IMR-90 (cell line): ENCODE measurements around the gene DNAH9. TPM values are rescaled to one million over a fixed set of nuclear protein-coding genes. Genes with fewer than 3 reads are reported as not detected.

Experiments
- ATAC-seq: fragments of 200-7000 bp; cut with Tn5 transposase; 2 replicates; pipeline ENCODE4 v1.9.1; 2020; ENCODE audit warnings: low read depth, mild to moderate bottlenecking, moderate library complexity
- BruUV-seq: library from RNA; stranded (reverse); fragments of 400-500 nt; replicated peaks from 2 replicates; lab custom pipeline; 2021; lab: Mats Ljungman, UMichigan
- CTCF ChIA-PET: fragments of 300-600 bp; formaldehyde crosslinking; extraction: SDS; loops from one replicate; lab custom pipeline; 2021; ENCODE audit warnings: antibody characterized with exemption; lab: Yijun Ruan, JAX
- POLR2A ChIA-PET: fragments of 300-600 bp; sonication (Branson Sonifier 250); formaldehyde crosslinking; loops from one replicate; lab custom pipeline; 2022; ENCODE audit warnings: antibody characterized with exemption; ENCODE audit not compliant: unreplicated experiment; lab: Charles Lee
- DNase-seq: peaks from one replicate; pipeline ENCODE4 v3.0.0; 2013
- H2AFZ ChIP-seq: replicated peaks from 2 replicates; pipeline ENCODE3; 2013; ENCODE audit warnings: low read length, mild to moderate bottlenecking; ENCODE audit not compliant: poor library complexity
- H2AK5ac ChIP-seq: 2 replicates; pipeline ENCODE4 v1.6.1; 2013; ENCODE audit warnings: low read depth, low read length, inconsistent platforms
- H2AK9ac ChIP-seq: replicated peaks from 2 replicates; pipeline ENCODE3; 2013; ENCODE audit warnings: mild to moderate bottlenecking, low read depth, low read length, moderate library complexity; ENCODE audit not compliant: poor library complexity
- H2BK120ac ChIP-seq: 2 replicates; pipeline ENCODE4 v1.6.1; 2013; ENCODE audit warnings: low read depth, low read length, inconsistent platforms
- H2BK15ac ChIP-seq: 3 replicates; pipeline ENCODE4 v1.6.1; 2013; ENCODE audit warnings: low read depth, low read length, inconsistent platforms
- H2BK20ac ChIP-seq: 2 replicates; pipeline ENCODE4 v1.6.1; 2013; ENCODE audit warnings: low read depth, mild to moderate bottlenecking, inconsistent platforms, low read length, moderate library complexity
- H2BK5ac ChIP-seq: 2 replicates; pipeline ENCODE4 v1.6.1; 2013; ENCODE audit warnings: mild to moderate bottlenecking, low read depth, low read length, inconsistent platforms; ENCODE audit not compliant: poor library complexity, severe bottlenecking
- H3K14ac ChIP-seq: replicated peaks from 2 replicates; pipeline ENCODE4 v1.6.1; 2013; ENCODE audit warnings: low read depth, low read length, inconsistent platforms
- H3K18ac ChIP-seq: 2 replicates; pipeline ENCODE4 v1.6.1; 2013; ENCODE audit warnings: low read depth, low read length, control low read depth
- H3K23ac ChIP-seq: 2 replicates; pipeline ENCODE4 v1.6.1; 2013; ENCODE audit warnings: low read depth, low read length, inconsistent platforms
- H3K27ac ChIP-seq: 2 replicates; pipeline ENCODE4 v1.5.1; 2013; ENCODE audit warnings: mild to moderate bottlenecking, control low read depth, low read length; ENCODE audit not compliant: insufficient read depth
- H3K27me3 ChIP-seq: 2 replicates; pipeline ENCODE4 v1.6.1; 2013; ENCODE audit warnings: low read length; ENCODE audit not compliant: control insufficient read depth, insufficient read depth
- H3K36me3 ChIP-seq: 2 replicates; pipeline ENCODE4 v1.6.1; 2013; ENCODE audit warnings: low read length, mixed read lengths; ENCODE audit not compliant: control insufficient read depth, insufficient read depth
- H3K4ac ChIP-seq: 2 replicates; pipeline ENCODE4 v1.6.1; 2013; ENCODE audit warnings: low read depth, low read length, inconsistent platforms
- H3K4me1 ChIP-seq: 2 replicates; pipeline ENCODE4 v1.6.1; 2013; ENCODE audit warnings: low read length, mixed read lengths; ENCODE audit not compliant: control insufficient read depth, insufficient read depth
- H3K4me2 ChIP-seq: 2 replicates; pipeline ENCODE4 v1.6.1; 2013; ENCODE audit warnings: low read depth, mild to moderate bottlenecking, control low read depth, low read length, moderate library complexity
- H3K4me3 ChIP-seq: 2 replicates; pipeline ENCODE4 v1.5.1; 2013; ENCODE audit warnings: low read depth, mild to moderate bottlenecking, control low read depth, low read length, moderate library complexity; ENCODE audit not compliant: insufficient read depth
- H3K56ac ChIP-seq: 2 replicates; pipeline ENCODE4 v1.6.1; 2013; ENCODE audit warnings: low read length, inconsistent platforms; ENCODE audit not compliant: insufficient read depth; ENCODE audit errors: extremely low read depth
- H3K79me1 ChIP-seq, 2 experiments: 2 replicates each; pipeline ENCODE4 v1.6.1; 2013; ENCODE audit warnings: low read length in 2 of 2, inconsistent platforms in 1 of 2, low read depth in 1 of 2
- H3K9ac ChIP-seq: 2 replicates; pipeline ENCODE4 v1.6.1; 2013; ENCODE audit warnings: low read depth, low read length, control low read depth
- H3K9me1 ChIP-seq: 2 replicates; pipeline ENCODE4 v1.6.1; 2013; ENCODE audit warnings: low read length, inconsistent platforms; ENCODE audit not compliant: insufficient read depth
- H3K9me3 ChIP-seq: 2 replicates; pipeline ENCODE4 v1.6.1; 2013; ENCODE audit warnings: low read length; ENCODE audit not compliant: control insufficient read depth, insufficient read depth
- H4K20me1 ChIP-seq: 2 replicates; pipeline ENCODE4 v1.6.1; 2013; ENCODE audit warnings: low read length, inconsistent platforms; ENCODE audit not compliant: insufficient read depth
- H4K5ac ChIP-seq: 2 replicates; pipeline ENCODE4 v1.6.1; 2013; ENCODE audit warnings: mild to moderate bottlenecking, low read depth, low read length, control low read depth
- H4K8ac ChIP-seq, 2 experiments: 2 replicates each; pipeline ENCODE4 v1.6.1; 2013; ENCODE audit warnings: low read depth in 2 of 2, low read length in 2 of 2, control low read depth in 1 of 2, inconsistent platforms in 1 of 2
- H4K91ac ChIP-seq: 2 replicates; pipeline ENCODE4 v1.6.1; 2013; ENCODE audit warnings: low read depth, low read length, inconsistent platforms; ENCODE audit not compliant: insufficient read depth
- BHLHE40 ChIP-seq: fragments of 150-350 bp; IDR thresholded peaks from 2 replicates; pipeline ENCODE4 v1.6.1; 2016; ENCODE audit warnings: mild to moderate bottlenecking, low read depth, low read length
- CEBPB ChIP-seq: IDR thresholded peaks from 2 replicates; pipeline ENCODE4 v1.6.1; 2012; ENCODE audit warnings: low read depth, low read length, improper control_type of control experiment
- CHD1 ChIP-seq: IDR thresholded peaks from 2 replicates; pipeline ENCODE4 v1.6.1; 2012; ENCODE audit warnings: low read depth, low read length, improper control_type of control experiment
- FOS ChIP-seq: fragments of 150-350 bp; IDR thresholded peaks from 2 replicates; pipeline ENCODE4 v1.6.1; 2016; ENCODE audit warnings: low read depth, low read length
- MAFK ChIP-seq: IDR thresholded peaks from 2 replicates; pipeline ENCODE4 v1.6.1; 2012; ENCODE audit warnings: low read depth, low read length, improper control_type of control experiment
- MAZ ChIP-seq: IDR thresholded peaks from 2 replicates; pipeline ENCODE4 v1.6.1; 2012; ENCODE audit warnings: low read depth, mild to moderate bottlenecking, low read length, improper control_type of control experiment, moderate library complexity, borderline replicate concordance
- MXI1 ChIP-seq: IDR thresholded peaks from 2 replicates; pipeline ENCODE4 v1.6.1; 2012; ENCODE audit warnings: low read depth, mild to moderate bottlenecking, low read length, moderate library complexity, borderline replicate concordance
- NFE2L2 ChIP-seq: fragments of 150-350 bp; IDR thresholded peaks from 2 replicates; pipeline ENCODE4 v1.6.1; 2016; ENCODE audit warnings: low read depth, mild to moderate bottlenecking, low read length
- POLR2A ChIP-seq: IDR thresholded peaks from 2 replicates; pipeline ENCODE4 v1.6.1; 2012; ENCODE audit warnings: mild to moderate bottlenecking, low read depth, low read length
- RAD21 ChIP-seq: IDR thresholded peaks from 2 replicates; pipeline ENCODE4 v1.6.1; 2012; ENCODE audit warnings: low read length, improper control_type of control experiment
- RCOR1 ChIP-seq: IDR thresholded peaks from 2 replicates; pipeline ENCODE4 v1.6.1; 2012; ENCODE audit warnings: mild to moderate bottlenecking, low read length, improper control_type of control experiment; ENCODE audit not compliant: insufficient replicate concordance
- RFX5 ChIP-seq: IDR thresholded peaks from 2 replicates; pipeline ENCODE4 v1.8.0; 2012; ENCODE audit warnings: low read depth, mild to moderate bottlenecking, low read length, moderate library complexity
- SMC3 ChIP-seq: fragments of 150-350 bp; IDR thresholded peaks from 2 replicates; pipeline ENCODE4 v1.6.1; 2016; ENCODE audit warnings: low read depth, mild to moderate bottlenecking, antibody characterized with exemption, low read length, moderate library complexity
- USF2 ChIP-seq: fragments of 150-350 bp; IDR thresholded peaks from 2 replicates; pipeline ENCODE4 v1.6.1; 2017; ENCODE audit warnings: mild to moderate bottlenecking, antibody characterized with exemption, low read length, low read depth
- WGBS, 2 experiments: methylation state at CpG; one replicate each; pipeline versions ENCODE4 v1.1.5 to v1.1.7; 2013; ENCODE audit warnings: missing lambda C conversion rate in 2 of 2; ENCODE audit not compliant: insufficient read length in 1 of 2; ENCODE audit errors: extremely low coverage in 2 of 2; 5-methylcytosine and 5-hydroxymethylcytosine counted together
- dilution Hi-C: fragments of 300-500 bp; cut with HindIII; formaldehyde crosslinking; loops from one replicate; pipeline ENCODE4 v1.14.3; 2018; ENCODE audit warnings: low sequenced_read_pairs; ENCODE audit not compliant: unreplicated experiment
- in situ Hi-C: fragments of 300-500 bp; cut with MboI; formaldehyde crosslinking; loops from 3 replicates; pipeline ENCODE4 v1.14.3; 2019; ENCODE audit warnings: low sequenced_read_pairs, inconsistent platforms, mixed read lengths
- intact Hi-C: fragments of 100-400 bp; cut with micrococcal nuclease; formaldehyde crosslinking; loops from 2 replicates; pipeline ENCODE4 v1.10.0; 2022
- polyA plus RNA-seq, 3 experiments: library from polyadenylated mRNA; depleted of rRNA; stranded (reverse); fragments of >200 nt; gene quantifications; 2 replicates each; pipeline ENCODE4 v1.2.3, GENCODE V29; 2012; ENCODE audit warnings: low replicate concordance in 1 of 3
- total RNA-seq: library from RNA; depleted of rRNA; stranded (reverse); fragments of >200 nt; gene quantifications from 2 replicates; pipeline ENCODE4 v1.2.3, GENCODE V29; 2012
- TF ChIP-seq, protein P1 (sequence below): fragments of 150-350 bp; IDR thresholded peaks from 2 replicates; pipeline ENCODE4 v1.6.1; 2016; ENCODE audit warnings: low read depth, mild to moderate bottlenecking, low read length, moderate library complexity, borderline replicate concordance
- TF ChIP-seq, protein P2 (sequence below): conservative IDR thresholded peaks from 2 replicates; pipeline ENCODE4 v1.5.1; 2012; ENCODE audit warnings: mild to moderate bottlenecking, low read depth, low read length, improper control_type of control experiment

DNAH9 gene
- total and polyA plus RNA-seq, 2 of the 4 experiments (the other 2 are of a cell fraction) = not detected

DNA sequence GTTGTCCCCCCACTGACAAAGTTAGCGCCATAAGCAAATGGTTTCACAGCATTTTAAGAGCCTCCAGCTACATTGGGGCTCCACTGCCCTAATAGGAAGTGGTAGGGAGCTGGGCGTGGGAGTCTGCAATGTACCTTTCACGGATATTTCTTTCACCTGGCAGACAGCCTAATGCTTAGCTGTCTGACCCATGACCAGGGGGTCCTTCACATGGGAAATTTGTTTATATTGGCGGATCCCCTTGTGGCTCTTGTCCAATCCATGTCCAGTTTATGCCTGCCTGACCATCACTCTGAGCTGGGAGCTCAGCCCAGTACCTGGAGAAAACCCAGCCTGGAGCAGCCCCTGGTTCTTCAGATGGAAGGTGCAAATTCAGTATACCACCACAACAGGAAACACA, 254.0 kb downstream of the DNAH9 start:
- Histone ChIP-seq H3K18ac (no peak overlapping the region), H4K5ac (no peak overlapping the region), H2BK5ac (no peak overlapping the region), H3K79me1 (no peaks in the 10 kb centered on the region), H2AK9ac (no peak overlapping the region), H3K27ac (no peak overlapping the region), H4K91ac (no peak overlapping the region), H2BK120ac (no peak overlapping the region), H3K4ac (no peak overlapping the region), H3K9me1 (no peaks in the 10 kb centered on the region), H3K23ac (no peak overlapping the region), H3K4me1 (no peaks in the 10 kb centered on the region), H3K9me3 (peaks cover 27% of the 10 kb centered on the region), H2BK20ac (no peak overlapping the region), H3K4me3 (no peak overlapping the region), H3K36me3 (no peaks in the 10 kb centered on the region), H3K27me3 (no peaks in the 10 kb centered on the region), H4K8ac (no peak overlapping the region), H3K56ac (no peak overlapping the region), H3K9ac (no peak overlapping the region), H2BK15ac (no peak overlapping the region), H3K4me2 (no peak overlapping the region), H2AK5ac (no peak overlapping the region), H4K20me1 (no peaks in the 10 kb centered on the region), H3K14ac (no peak overlapping the region), H2AFZ (no peak overlapping the region)
- no TSS peak for BruUV-seq
- WGBS, 2 experiments = no CpG with 5 or more reads among the region's 4 CpGs
- ChIA-PET CTCF (no interaction called here), POLR2A (no interaction called here)
- dilution Hi-C loops = no loop called here
- in situ Hi-C loops = no loop called here
- intact Hi-C loops = no loop called here
- no peak for TF ChIP-seq POLR2A
- no peak for TF ChIP-seq NFE2L2
- TF ChIP-seq RFX5 = no peak
- no peak for TF ChIP-seq CHD1
- no peak for TF ChIP-seq MAZ
- TF ChIP-seq, protein P1, sequence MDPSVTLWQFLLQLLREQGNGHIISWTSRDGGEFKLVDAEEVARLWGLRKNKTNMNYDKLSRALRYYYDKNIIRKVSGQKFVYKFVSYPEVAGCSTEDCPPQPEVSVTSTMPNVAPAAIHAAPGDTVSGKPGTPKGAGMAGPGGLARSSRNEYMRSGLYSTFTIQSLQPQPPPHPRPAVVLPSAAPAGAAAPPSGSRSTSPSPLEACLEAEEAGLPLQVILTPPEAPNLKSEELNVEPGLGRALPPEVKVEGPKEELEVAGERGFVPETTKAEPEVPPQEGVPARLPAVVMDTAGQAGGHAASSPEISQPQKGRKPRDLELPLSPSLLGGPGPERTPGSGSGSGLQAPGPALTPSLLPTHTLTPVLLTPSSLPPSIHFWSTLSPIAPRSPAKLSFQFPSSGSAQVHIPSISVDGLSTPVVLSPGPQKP = no peak
- no peak for TF ChIP-seq MXI1
- no peak for TF ChIP-seq BHLHE40
- TF ChIP-seq CEBPB = no peak
- TF ChIP-seq RAD21 = no peak
- no peak for TF ChIP-seq FOS
- TF ChIP-seq, protein P2, sequence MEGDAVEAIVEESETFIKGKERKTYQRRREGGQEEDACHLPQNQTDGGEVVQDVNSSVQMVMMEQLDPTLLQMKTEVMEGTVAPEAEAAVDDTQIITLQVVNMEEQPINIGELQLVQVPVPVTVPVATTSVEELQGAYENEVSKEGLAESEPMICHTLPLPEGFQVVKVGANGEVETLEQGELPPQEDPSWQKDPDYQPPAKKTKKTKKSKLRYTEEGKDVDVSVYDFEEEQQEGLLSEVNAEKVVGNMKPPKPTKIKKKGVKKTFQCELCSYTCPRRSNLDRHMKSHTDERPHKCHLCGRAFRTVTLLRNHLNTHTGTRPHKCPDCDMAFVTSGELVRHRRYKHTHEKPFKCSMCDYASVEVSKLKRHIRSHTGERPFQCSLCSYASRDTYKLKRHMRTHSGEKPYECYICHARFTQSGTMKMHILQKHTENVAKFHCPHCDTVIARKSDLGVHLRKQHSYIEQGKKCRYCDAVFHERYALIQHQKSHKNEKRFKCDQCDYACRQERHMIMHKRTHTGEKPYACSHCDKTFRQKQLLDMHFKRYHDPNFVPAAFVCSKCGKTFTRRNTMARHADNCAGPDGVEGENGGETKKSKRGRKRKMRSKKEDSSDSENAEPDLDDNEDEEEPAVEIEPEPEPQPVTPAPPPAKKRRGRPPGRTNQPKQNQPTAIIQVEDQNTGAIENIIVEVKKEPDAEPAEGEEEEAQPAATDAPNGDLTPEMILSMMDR = no peak
- no peak for TF ChIP-seq SMC3
- no peak for TF ChIP-seq MAFK
- TF ChIP-seq USF2 = no peak
- TF ChIP-seq RCOR1 = no peak
- ATAC-seq = no peak
- DNase-seq = no peak
